Measurements from ENCODE around the gene ELP4.
"Not testable (repeated sequence)": the region's sequence is repeated elsewhere in the genome, so short reads cannot be mapped to it uniquely, and the experiment has no call there.

The ELP4 gene, protein sequence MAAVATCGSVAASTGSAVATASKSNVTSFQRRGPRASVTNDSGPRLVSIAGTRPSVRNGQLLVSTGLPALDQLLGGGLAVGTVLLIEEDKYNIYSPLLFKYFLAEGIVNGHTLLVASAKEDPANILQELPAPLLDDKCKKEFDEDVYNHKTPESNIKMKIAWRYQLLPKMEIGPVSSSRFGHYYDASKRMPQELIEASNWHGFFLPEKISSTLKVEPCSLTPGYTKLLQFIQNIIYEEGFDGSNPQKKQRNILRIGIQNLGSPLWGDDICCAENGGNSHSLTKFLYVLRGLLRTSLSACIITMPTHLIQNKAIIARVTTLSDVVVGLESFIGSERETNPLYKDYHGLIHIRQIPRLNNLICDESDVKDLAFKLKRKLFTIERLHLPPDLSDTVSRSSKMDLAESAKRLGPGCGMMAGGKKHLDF

DNA sequence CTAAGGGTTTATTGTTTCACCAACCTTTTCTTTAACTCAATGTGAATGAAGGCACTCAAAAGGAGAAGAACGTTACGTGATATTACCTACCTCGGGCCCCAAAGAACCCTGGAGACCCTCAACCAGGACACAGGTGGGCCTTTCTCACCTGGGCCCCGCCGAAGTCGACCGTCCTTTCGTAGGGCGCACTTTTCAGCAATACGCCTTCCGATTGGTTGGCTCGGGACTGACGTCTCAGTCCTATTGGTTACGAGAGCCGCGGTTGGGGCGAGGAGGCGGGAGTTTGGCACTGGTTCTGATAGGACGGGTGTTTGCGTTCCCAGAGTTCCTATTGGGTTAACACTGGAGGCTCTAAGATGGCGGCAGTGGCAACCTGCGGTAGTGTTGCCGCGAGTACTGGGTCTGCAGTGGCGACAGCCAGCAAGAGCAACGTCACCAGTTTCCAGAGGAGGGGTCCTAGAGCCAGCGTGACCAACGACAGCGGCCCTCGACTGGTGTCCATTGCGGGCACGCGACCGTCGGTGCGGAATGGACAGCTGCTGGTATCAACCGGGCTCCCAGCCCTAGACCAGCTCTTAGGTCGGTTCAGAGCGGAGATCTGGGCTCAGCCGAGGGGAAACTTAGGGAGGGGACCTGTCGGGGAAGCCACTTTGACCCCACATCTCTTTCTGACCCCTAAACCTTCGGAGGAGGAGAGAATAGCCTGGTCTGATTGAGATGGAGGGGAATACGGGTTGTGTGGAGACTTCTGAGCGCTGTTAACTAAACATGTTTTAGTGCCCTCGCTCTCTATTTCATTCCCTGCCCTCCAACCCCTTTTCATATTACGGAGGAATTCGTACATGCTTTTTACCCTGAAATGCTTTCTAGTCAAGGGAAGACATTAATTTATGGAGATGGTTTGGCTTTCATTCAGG is at the start of gene ELP4, which contains the start of gene IMMP1L:
Gene ELP4 (plus strand): TSS at position 339 of the 917 bp plus-strand sequence. CDS start 18 bp downstream, at position 357.
Gene IMMP1L (minus strand): TSS at position 194 of the 917 bp plus-strand sequence. CDS start 46,346 bp downstream, outside the sequence.
- DNase-seq (ENCODE audit: low read depth, low spot score) = peak; percentile 95

DNA sequence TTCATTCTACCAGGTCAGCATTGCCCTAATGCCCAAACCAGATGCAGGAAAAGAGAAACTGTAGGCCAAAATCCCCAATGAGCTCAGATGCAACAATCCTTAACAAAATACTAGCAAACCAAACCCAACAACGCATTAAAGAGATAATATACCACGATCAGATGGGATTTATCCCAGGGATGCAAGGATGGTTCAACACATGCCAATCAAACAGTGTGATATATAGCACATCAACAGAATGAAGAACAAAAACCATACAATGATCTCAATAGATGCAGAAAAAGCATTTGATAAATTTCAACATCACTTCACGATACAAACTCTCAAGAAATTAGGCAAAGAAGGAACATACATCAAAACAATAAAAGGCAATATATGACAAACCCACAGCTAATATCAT is 45.1 kb upstream of the ELP4 start:
- no peak for DNase-seq (ENCODE audit: low read depth, low spot score)

GRCh38 chr11:31474083-31474482 is 35.5 kb upstream of the ELP4 start:
- DNase-seq (ENCODE audit: low read depth, low spot score) = no peak

DNA sequence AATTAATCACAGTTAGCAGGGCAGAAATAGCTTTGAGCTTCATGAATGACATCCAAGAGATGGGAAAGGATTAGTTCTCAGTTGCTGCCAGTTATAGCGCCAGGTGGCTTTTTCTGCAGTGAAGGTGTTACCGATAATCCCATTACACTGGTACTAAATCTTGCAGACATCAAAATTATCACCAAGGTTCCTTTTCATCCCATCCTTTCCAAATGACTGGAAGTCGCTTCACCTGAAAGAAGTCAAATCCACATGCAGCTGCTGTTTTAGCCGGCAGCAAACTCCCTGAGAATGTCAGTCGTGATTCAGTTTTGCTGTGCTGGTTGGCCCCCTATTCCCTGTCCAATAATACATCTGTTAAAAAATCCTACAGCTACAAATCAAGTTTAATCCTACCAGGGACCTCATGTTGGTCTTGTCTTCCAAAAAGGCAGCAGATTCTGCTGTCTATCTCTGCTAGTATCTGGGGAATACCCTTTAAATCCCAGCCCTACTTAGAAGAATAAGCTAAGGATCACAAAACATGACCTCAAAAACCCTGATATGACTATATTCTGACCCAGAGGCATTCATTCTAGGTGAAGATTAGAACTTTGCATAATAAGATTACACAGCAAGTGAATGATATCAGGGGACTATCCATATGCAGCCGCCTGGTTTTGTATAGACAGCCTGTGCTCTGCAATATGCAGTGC is 31.9 kb upstream of the ELP4 start:
- no peak for DNase-seq (ENCODE audit: low read depth, low spot score)

- no peak for DNase-seq (ENCODE audit: low read depth, low spot score)
Measured at GRCh38 chr11:31478223-31478590, 31.4 kb upstream of the ELP4 start.

- no peak for DNase-seq (ENCODE audit: low read depth, low spot score)
Measured at GRCh38 chr11:31479066-31479465, 30.5 kb upstream of the ELP4 start.

DNA sequence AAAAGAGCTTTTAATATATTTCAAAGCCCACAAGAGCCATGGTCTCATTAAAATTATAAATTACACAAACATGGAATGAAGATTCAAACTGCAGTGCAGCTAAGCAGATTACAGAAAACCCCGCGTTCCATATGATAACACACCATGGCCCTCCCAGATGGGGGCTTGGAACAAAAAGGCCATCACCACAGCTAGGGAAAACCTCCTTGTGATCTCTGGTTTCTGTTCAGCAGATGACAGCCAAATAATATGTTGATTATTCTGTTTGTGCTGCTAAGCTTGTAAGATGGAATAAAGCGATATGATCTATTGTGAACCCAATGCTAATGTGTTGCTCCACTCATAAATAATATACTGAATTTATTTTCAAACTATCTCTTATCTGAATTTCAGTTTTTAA is 28.6 kb upstream of the ELP4 start:
- DNase-seq (ENCODE audit: low read depth, low spot score) = no peak

- no peak for DNase-seq (ENCODE audit: low read depth, low spot score)
Measured at GRCh38 chr11:31484497-31484896, 25.1 kb upstream of the ELP4 start.

- no peak for DNase-seq (ENCODE audit: low read depth, low spot score)
Measured at GRCh38 chr11:31487848-31488247, 21.7 kb upstream of the ELP4 start.

DNA sequence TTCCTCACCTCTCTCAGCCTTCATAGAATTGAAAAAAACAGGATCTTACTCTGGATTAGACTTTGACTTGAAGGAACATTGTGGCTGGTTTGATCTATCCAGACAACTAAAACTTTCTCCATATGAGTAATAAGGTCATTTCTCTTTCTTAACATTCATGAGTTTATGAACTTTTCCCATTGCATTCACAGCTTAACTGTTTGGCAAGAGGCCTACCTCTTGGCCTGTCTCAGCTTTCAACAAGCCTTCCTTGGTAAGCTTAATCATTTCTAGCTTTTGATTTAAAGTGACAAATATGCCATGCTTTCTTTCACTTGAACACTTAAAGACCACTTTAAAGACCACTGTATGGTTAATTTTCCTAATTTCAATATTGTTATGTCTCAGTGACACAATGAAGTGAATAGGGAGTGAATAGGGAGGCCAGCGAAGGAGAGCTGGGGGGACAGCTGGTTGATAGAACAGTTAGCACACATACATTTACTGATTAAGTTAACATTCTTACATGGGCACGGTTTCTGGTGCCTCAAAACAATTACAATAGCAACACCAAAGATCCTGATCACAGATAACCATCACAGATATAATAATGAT is 17.1 kb upstream of the ELP4 start:
- no peak for DNase-seq (ENCODE audit: low read depth, low spot score)

DNA sequence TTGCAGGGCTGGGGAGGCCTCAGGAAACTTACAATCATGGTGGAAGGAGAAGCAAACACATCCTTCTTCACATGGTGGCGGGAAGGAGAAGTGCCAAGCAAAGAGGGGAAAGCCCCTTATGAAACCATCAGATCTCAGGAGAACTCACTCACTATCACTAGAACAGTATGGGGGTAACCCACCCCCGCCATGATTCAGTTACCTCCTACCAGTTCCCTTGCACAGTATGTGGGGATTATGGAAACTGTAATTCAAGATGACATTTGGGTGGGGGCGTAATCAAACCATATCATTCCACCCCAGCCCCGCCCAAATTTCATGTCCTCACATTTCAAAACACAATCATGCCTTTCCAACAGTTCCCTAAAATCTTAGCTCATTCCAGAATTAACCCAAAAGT is 16.3 kb upstream of the ELP4 start:
- DNase-seq (ENCODE audit: low read depth, low spot score) = no peak

GRCh38 chr11:31493762-31494161 is 15.8 kb upstream of the ELP4 start:
- DNase-seq (ENCODE audit: low read depth, low spot score) = not testable (repeated sequence)

DNA sequence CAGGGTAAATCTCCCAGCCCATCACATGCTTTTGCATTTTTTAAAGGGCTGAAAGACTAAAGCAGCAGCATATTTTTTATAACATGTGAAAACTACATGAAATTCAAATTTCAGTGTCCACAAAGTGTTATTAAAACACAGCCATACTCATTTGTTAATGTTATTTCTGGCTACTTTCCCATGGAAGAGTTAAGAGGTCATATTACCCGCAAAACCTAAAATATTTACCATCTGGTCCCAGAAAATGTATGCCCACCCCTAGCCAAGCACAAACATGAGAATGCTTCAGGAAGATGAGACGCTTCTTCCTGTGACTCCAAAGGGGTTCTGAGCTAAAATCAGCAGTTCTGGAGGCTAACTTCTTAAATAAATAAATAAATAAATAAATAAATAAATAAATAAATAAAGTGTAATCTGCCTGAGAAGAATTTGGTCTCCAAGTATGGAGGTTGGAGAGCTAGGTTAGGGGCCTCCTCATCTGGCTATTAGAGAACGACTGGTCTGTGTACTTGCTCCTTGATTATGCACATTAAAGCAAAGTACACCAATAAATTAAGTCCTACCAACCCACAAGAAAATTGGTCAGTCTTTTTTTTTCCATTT is 9.9 kb upstream of the ELP4 start:
- DNase-seq (ENCODE audit: low read depth, low spot score) = no peak

DNA sequence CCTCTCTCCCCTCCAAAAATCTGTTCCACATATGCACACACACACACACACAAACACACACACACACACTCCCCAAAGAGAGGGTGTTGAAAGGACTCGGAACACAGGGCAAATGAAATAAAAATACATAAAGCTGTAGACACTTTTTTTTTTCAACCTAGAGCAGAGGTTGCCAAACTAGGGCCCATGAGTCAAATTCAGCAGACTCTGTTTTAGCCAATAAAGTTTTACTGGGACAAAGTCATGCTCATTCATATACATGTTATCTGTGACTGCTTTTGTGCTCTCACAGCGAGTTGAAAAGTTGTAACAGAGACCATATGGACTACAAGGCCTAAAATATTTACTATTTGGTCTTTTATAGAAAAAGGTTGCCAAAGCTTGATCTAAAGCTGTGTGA is 9.0 kb upstream of the ELP4 start:
- DNase-seq (ENCODE audit: low read depth, low spot score) = no peak

DNA sequence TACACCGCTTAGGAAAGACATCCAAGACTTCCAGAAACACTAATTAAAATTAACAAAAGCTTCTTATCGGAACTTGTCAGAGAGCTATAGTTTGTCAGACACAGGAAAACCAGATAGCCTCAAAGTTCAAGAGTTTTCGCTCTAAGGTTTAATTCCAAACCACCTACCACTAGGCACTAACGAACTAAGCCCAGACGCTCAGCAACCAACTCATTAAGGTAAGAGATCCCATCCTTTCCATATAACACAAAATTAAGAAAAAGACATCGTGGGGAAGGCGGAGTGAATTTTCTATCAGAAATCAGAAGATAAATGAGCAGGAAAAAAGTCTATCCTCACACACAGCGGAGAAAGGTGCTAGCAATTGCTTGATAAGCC is 527 bp upstream of the ELP4 start:
- DNase-seq (ENCODE audit: low read depth, low spot score) = no peak

DNA sequence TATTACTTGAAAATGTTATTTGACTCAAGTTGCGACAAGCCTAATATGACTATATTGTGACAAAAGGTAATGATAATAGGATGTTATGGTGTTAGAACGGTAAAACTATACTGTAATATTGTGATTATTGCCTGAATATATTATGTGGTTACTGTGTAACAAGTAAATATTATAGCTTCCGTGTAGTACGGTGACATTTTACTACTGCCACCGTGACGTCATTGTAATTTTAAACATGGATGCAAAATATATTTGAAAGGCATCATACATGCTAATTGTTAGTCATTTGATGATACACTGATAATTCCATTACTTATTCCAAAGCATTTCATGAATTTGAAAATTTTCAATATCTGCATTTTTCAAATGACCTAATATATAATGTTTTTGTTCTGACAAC is 2.5 kb downstream of the ELP4 start:
- no peak for DNase-seq (ENCODE audit: low read depth, low spot score)

- no peak for DNase-seq (ENCODE audit: low read depth, low spot score)
Measured at GRCh38 chr11:31521497-31522150, 12.1 kb downstream of the ELP4 start.

GRCh38 chr11:31529189-31529588 is 19.6 kb downstream of the ELP4 start:
- DNase-seq (ENCODE audit: low read depth, low spot score) = no peak

DNA sequence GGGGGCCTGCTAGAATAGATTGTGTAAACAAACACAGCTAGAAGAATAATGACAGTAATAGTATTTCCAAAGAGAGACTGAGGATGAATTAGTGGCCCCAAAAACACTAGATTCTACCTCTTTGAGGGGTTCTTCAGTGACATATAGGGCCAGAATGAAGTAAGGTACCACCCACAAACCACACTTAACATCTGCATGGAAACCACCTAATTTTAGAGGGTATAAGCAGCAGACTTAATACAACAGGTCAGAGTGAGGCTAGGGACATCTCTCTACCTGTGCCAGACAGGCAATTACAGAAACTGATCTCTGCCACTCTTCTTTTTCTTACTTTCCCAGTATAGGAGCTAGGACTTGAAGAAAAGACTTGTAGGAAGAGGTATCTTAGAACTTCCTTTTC is 20.1 kb downstream of the ELP4 start:
- DNase-seq (ENCODE audit: low read depth, low spot score) = no peak

DNA sequence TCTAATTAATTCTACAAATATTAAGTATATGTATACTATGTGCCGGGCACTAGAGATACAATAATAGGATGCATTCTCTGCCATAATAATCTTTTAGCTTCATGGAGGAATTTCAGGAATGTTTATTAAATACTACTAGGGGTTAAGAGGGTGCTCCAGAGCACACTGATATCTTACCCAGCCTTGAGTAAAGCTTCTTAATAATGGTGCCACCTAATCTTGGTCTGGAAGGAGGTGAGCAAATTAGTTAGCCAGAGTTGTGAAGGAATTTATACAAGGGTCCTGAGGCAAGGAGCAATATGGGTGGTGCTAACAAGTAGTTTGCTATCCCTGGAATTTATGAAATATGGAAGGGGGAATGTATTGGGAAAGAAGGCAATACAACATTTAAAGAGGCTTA is 21.7 kb downstream of the ELP4 start:
- DNase-seq (ENCODE audit: low read depth, low spot score) = no peak

GRCh38 chr11:31535479-31535878 is 25.9 kb downstream of the ELP4 start:
- no peak for DNase-seq (ENCODE audit: low read depth, low spot score)

All from iPS DF 19.7 (cell line).